ENCODE results near the gene CDK11B.
A peak's percentile ranks its signal among the peaks of the same experiment; 100 is the strongest.

The CDK11B gene

GRCh38 chr1:1614204-1614953 is 44.4 kb downstream of the CDK11B start:
- peak; percentile 96 for DNase-seq

- no peak for DNase-seq
Observed at GRCh38 chr1:1613509-1614082, 45.2 kb downstream of the CDK11B start.

- no peak for DNase-seq
Observed at GRCh38 chr1:1612104-1612400, 46.8 kb downstream of the CDK11B start.

DNA sequence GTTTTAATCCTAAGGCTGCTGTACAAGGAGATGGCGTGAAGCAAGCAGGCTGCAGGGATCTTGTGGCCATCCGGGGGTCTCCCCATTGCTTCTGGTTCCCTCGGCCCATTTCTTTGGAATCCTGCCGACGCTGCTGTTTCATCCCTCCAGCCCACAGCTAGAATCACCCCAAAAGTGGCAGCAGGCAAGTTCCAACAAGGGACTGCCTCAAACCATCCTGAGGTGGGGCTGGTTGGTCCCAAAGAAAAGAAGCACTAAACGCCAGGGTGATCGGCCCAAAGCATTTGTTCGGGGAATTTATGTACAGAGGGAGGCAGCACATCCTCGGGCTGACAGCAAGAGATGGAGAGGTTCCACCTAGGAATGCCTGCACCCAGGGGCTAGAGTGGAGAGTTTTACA is 48.0 kb downstream of the CDK11B start:
- DNase-seq = no peak

DNA sequence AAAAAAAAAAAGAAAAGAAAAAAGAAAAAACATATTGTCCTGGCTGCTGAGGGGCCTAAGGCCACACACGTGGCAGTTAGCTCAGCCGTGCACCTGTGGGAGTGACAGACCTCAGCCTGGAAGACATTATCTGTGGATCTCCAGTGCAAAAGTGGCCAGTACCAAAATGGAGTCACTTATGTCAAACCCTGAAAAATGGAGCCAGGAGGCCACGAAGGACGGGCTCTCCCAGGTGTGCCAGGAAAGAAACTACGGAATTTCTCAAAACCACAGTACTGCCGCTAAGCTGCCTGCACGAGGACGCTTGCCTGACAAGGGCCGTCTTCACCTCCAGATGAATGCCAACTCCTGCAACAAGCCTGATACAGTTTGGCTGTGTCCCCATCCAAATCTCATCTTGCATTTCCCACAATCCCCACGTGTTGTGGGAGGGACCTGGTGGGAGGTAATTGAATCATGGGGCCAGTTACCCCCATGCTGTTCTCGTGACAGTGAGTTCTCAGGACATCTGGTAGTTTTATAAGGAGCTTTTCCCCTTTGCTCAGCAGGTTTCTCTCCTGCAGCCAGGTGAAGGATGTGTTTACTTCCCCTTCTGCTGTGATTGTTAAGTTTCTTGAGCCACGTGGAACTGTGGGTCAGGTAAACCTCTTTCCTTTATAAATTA is 48.9 kb downstream of the CDK11B start:
- no peak for DNase-seq

- DNase-seq = no peak
Observed at GRCh38 chr1:1606232-1606631, 52.6 kb downstream of the CDK11B start.

GRCh38 chr1:1605724-1606123 is 53.1 kb downstream of the CDK11B start:
- DNase-seq = no peak

- DNase-seq = no peak
Observed at GRCh38 chr1:1605034-1605591, 53.7 kb downstream of the CDK11B start.

DNA sequence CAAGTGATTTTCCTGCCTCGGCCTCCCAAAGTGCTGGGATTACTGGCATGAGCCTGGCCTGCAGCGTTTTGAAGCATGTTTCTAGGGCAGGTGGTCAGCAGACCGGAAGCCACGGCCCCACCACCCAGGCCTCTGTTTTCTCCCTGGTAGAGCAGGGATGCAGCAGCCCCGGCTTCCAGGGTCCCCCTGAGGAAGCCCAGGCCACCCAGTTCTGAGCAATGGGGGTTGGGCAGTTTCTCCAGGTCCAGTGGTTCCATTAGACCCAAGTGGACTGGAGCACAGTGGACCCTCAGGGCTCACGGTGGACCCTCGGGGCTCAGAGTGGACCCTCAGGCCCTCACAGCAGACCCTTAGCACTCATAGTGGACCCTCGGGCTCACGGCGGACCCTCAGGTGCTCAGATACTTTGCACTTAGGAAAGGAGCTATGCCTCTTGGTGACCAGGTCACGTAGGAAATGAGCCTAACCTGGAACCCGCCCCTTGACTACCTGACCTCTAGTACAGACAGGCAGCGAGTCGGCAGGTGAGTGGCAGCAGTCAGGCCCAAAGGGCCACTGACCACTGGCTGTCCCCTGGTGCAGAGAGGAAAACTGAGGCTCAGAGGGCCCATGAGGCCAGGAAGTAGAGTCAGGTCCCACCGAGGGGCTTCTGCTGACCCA is 54.3 kb downstream of the CDK11B start:
- DNase-seq = no peak

- no peak for DNase-seq
Observed at GRCh38 chr1:1603671-1604373, 55.0 kb downstream of the CDK11B start.

DNA sequence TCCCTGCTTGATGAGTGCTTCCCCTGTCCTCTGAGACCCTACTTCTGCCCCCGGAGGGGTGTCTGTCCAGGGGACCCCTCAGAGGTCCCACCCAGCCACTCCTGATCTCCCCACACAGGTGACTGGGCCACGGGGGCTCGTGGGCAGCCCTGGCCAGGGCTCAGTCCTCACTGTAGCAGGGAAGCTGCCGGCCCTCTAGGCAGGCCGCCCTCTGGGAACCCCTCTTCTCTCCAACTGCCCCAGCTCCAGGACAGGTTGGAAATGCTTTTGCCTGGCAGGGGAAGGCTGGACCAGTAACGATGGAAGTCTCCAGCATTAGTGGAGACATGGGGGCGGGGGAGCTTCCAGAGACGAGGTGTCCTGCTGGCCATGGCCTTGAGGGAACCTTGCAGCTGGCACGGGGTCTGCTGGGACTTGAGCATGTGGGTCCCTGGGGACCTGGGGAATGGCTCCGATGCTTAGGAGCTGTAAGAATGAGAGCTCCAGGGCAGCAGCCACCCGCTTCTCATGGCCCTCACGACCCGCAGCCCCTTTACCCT is 55.8 kb downstream of the CDK11B start:
- DNase-seq = no peak

- DNase-seq = no peak
Observed at GRCh38 chr1:1602304-1602967, 56.4 kb downstream of the CDK11B start.

DNA sequence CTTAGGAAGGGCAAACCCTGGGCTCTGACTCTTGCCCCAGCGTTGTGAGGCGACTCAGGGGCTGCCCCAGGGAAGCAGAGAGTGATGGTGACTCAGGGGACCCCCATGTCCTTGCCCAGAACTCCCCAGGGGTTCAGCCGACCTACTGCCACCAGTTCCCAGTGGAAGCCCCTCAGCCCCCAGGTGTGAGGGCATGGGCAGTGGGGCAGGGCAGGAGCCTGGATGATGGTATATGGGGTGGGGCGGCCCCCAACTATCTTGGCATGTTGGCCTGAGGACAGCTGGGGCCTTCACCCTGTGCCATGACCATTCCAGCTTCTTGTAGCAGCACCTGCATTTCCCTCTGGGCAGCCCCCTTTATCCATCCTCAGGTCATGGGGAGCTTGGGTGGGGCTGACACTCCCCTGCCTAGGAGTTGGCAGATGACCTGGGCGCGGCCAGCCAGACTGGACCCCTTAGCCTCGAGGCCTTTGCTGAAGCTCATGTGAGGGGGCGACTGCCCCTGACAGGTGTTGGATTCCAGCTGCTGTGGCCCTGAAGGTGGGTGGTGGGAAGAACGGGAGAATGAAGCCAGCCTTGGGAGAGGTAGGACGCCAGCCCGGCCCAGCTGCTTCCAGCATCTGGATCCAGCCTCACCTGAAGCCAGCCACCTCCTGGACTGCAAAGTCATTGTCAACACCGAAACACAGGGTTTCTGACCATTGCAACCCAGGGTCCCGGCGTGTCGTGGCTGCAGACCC is 57.1 kb downstream of the CDK11B start:
- no peak for DNase-seq

GRCh38 chr1:1600861-1601563 is 57.8 kb downstream of the CDK11B start:
- no peak for DNase-seq

DNA sequence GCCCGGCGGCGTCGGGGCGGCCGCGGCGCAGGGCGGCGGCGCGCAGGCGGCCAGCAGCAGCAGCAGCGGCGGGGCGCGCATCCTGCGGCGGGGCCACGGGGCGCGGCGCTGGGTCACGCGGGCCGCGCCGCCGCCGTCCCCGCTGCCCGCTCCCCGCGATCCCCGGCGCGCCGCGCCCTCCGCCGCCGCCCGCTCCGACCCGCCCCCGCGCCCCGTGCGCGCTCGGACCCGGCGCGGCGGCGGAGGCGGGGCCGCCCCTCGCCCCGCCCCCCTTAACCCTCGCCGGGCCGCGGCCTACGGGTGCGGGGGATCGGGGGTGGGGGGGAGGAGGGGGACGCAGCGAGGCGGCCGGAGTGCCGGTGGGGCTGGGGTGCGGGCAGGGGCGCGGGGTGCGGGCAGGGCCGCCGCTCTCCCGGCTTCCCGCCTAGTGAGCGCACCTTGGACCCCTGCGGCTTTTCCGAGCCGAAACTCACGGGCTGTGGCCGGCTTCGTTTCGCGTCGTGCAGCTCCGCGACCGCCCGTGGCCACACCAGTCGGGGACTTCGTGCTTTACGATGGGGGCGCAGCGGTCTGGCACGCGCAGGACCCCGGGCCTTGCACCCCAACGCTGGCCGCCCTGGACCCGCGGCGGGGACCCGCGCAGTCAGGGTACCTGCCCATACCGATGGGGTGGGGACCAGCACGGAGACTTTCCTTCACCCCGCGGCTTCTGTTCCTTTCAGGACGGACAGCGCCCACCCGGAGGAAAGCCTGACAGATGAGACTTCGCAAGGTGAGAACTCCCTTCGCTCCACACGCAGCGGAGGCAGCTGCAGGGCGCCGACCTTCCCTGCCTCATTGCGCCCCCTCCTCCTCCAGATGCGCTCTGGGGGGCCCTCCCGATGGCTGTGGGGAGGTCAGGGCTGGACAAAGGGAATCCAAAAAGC is 58.6 kb downstream of the CDK11B start, which contains the start of gene FNDC10:
Gene FNDC10 (minus strand): TSS at position 201 of the 926 bp plus-strand sequence. CDS start 120 bp downstream, at position 81.
- no peak for DNase-seq

DNA sequence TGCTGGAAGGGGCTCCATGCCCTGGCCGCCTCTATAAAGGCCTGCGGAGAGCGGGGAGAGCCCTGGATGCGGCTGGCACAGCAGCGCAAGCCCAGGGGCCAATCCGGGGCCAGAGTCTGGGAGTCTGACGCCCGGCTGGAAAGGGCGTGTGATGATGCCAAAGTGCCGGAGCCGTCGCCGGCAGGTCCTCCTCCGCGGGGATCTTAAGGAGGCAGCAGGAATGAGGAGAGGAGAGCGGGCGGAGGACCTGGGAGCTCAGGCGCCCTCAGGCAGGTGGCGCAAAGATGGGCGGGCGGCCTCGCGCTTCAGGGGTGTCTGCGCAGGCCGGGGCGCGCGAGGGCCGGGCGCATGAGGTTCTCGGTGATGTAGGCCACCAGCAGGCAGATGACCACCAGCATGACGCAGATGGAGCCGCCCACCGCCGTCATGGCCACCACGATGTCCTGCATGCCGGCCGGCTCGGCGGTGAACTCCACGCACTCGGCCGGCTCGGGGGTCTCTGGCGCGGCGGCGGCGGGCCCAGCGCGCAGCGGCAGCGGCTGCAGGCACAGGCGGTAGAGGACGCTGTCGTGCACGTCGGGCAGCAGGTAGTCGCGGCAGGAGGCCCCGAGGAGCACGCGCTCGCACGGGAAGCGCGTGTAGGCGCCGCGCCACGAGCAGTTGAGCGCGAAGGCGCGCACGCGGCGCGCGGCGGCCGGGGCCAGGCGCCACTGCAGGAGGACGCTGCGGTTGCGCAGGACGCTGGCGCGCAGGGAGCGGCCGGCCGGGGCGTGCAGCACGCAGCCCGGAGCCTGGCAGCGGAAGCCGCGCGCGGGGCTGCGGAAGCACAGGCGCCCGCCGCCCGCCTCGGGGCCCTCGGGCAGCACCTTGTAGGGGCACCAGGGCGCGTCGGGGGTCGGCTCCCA is 59.5 kb downstream of the CDK11B start:
- DNase-seq = peak; percentile 54

DNA sequence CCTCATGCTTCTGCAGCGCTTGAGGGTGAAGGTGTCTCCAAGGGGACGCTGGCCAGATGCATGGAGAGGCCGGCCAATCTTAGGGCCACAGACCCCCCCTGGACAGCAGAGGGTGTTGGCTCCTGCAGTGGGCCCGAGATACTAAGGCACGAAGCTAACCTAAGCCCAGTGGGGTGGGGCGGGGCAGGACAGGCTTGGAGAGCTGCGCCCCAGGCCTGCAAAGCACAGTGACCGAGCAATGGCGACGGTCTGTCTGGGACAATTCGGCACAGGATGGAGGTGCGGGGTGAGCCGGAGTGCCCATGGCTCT is 60.1 kb downstream of the CDK11B start:
- DNase-seq = no peak

DNA sequence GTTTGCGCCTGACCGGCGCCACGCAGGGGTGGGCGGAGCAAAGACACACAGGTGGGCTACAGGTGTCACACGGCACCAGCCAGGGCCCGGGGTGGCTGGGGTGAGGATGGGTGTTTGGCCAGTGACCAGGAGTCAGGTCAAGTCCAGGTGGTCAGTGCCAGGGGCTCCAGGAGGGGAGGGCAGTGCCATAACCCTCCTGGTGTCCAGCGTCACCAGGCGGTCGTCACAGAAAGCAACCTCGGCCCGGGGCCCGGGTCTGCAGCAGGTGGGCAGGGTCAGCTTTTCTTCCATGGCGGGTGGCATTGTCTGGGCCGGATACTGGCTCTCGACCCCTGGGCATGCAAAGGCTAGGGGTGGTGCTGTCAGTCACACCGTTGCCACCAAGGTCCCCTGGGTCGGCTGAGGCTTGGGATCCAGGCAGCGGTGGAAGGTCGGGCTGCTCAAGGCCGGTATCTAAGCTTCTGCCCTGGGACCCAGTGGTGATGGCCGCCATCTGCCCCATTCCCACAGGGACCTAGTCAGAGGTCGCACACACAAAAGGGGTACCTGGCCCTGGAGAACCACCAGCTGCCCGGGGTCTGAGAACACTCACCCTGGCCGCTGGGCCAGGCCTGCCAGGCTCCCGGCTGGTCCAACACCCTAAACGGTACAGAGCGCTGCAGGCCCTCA is 60.6 kb downstream of the CDK11B start:
- DNase-seq = no peak

Data from hematopoietic multipotent progenitor cell treated with erythropoietin and hydrocortisone succinate and interleukin-3 and kit ligand, for 6 days (in vitro differentiated cells).